ENCODE measurements around the gene IL1RAPL1. TPM values are rescaled to one million over a fixed set of nuclear protein-coding genes. Genes with fewer than 3 reads are reported as not detected.

IL1RAPL1 gene
- total RNA-seq, 1 experiment from 2014 or later: not detected

- no TSS peak for BruUV-seq (replicated peaks)
- Mint-ChIP-seq H3K27me3 (ENCODE audit: insufficient read depth, unreplicated experiment) (no peaks in the 10 kb centered on the region), H3K4me1 (ENCODE audit: insufficient read depth, unreplicated experiment) (no peaks in the 10 kb centered on the region), H3K27ac (ENCODE audit: low read depth, unreplicated experiment) (no peak overlapping the region), H3K9me3 (ENCODE audit: unreplicated experiment) (peaks cover 1% of the 10 kb centered on the region), H3K4me3 (ENCODE audit: unreplicated experiment) (no peak overlapping the region), H3K36me3 (ENCODE audit: insufficient read depth, unreplicated experiment) (no peaks in the 10 kb centered on the region)
- TF ChIP-seq CTCF (IDR thresholded peaks at IDR 0.05; ENCODE audit: unreplicated experiment): no peak
- ChIA-PET CTCF (no interaction called here), POLR2A (no interaction called here)
- intact Hi-C loops (cut with micrococcal nuclease): no loop called here
- no peak for DNase-seq (ENCODE audit: unreplicated experiment)
Observed at GRCh38 chrX:28876408-28876807, 289.2 kb downstream of the IL1RAPL1 start.

GRCh38 chrX:28876901-28877300, 289.7 kb downstream of the IL1RAPL1 start:
- H3K27me3 Mint-ChIP-seq (ENCODE audit: insufficient read depth, unreplicated experiment): no peaks in the 10 kb centered on the region
- peaks cover 6% of the 10 kb centered on the region for H3K9me3 Mint-ChIP-seq (ENCODE audit: unreplicated experiment)
- no TSS peak for BruUV-seq (replicated peaks)
- DNase-seq (ENCODE audit: unreplicated experiment): no peak
- TF ChIP-seq CTCF (IDR thresholded peaks at IDR 0.05; ENCODE audit: unreplicated experiment): no peak
- ChIA-PET CTCF (no interaction called here), POLR2A (no interaction called here)
- no peak overlapping the region for H3K27ac Mint-ChIP-seq (ENCODE audit: low read depth, unreplicated experiment)
- no peaks in the 10 kb centered on the region for H3K36me3 Mint-ChIP-seq (ENCODE audit: insufficient read depth, unreplicated experiment)
- no peak overlapping the region for H3K4me3 Mint-ChIP-seq (ENCODE audit: unreplicated experiment)
- no peaks in the 10 kb centered on the region for H3K4me1 Mint-ChIP-seq (ENCODE audit: insufficient read depth, unreplicated experiment)
- intact Hi-C loops (cut with micrococcal nuclease): no loop called here

GRCh38 chrX:28880136-28880535, 292.9 kb downstream of the IL1RAPL1 start:
- no peak overlapping the region for H3K27ac Mint-ChIP-seq (ENCODE audit: low read depth, unreplicated experiment)
- no peaks in the 10 kb centered on the region for H3K27me3 Mint-ChIP-seq (ENCODE audit: insufficient read depth, unreplicated experiment)

GRCh38 chrX:28884823-28885222, 297.6 kb downstream of the IL1RAPL1 start:
- TF ChIP-seq CTCF (IDR thresholded peaks at IDR 0.05; ENCODE audit: unreplicated experiment): no peak
- CTCF ChIA-PET: no interaction called here
- no peaks in the 10 kb centered on the region for H3K4me1 Mint-ChIP-seq (ENCODE audit: insufficient read depth, unreplicated experiment)
- DNase-seq (ENCODE audit: unreplicated experiment): no peak
- H3K27ac Mint-ChIP-seq (ENCODE audit: low read depth, unreplicated experiment): no peak overlapping the region
- intact Hi-C loops (cut with micrococcal nuclease): no loop called here
- POLR2A ChIA-PET: no interaction called here
- no peaks in the 10 kb centered on the region for H3K36me3 Mint-ChIP-seq (ENCODE audit: insufficient read depth, unreplicated experiment)
- H3K9me3 Mint-ChIP-seq (ENCODE audit: unreplicated experiment): peaks cover 7% of the 10 kb centered on the region
- no peaks in the 10 kb centered on the region for H3K27me3 Mint-ChIP-seq (ENCODE audit: insufficient read depth, unreplicated experiment)
- no TSS peak for BruUV-seq (replicated peaks)
- no peak overlapping the region for H3K4me3 Mint-ChIP-seq (ENCODE audit: unreplicated experiment)

More at GRCh38 chrX:28880136-28880535, 292.9 kb downstream of the IL1RAPL1 start:
- peaks cover 7% of the 10 kb centered on the region for H3K9me3 Mint-ChIP-seq (ENCODE audit: unreplicated experiment)
- no TSS peak for BruUV-seq (replicated peaks)
- H3K36me3 Mint-ChIP-seq (ENCODE audit: insufficient read depth, unreplicated experiment): no peaks in the 10 kb centered on the region
- no peak for TF ChIP-seq CTCF (IDR thresholded peaks at IDR 0.05; ENCODE audit: unreplicated experiment)
- H3K4me1 Mint-ChIP-seq (ENCODE audit: insufficient read depth, unreplicated experiment): no peaks in the 10 kb centered on the region
- H3K4me3 Mint-ChIP-seq (ENCODE audit: unreplicated experiment): no peak overlapping the region
- DNase-seq (ENCODE audit: unreplicated experiment): no peak
- ChIA-PET POLR2A (no interaction called here), CTCF (no interaction called here)
- intact Hi-C loops (cut with micrococcal nuclease): no loop called here

All from MCF 10A (cell line).